ENCODE measurements around the gene MKI67. TPM values are rescaled to one million over a fixed set of nuclear protein-coding genes. Genes with fewer than 3 reads are reported as not detected.
A peak's percentile ranks its signal among the peaks of the same experiment; 100 is the strongest.

The MKI67 gene
- total and polyA plus RNA-seq, 9 of the 15 experiments (the other 6 are each of a cell fraction or from before 2014, with no cell fraction given) = 11.8 to 86.5 (median 36.0) TPM

GRCh38 chr10:128095753-128096469 is 30.3 kb downstream of the MKI67 start:
- Histone ChIP-seq H3K79me2 (ENCODE audit: control insufficient read depth, insufficient read depth, low read length) (no peaks in the 10 kb centered on the region), H3K4me2 (ENCODE audit: insufficient read depth, low read length) (no peak overlapping the region), H4K20me1 (replicated peaks; ENCODE audit: control insufficient read depth, insufficient read depth, low read length) (0 out of 2 replicates have a peak, but pooled peaks cover 4% of the 10 kb centered on the region), H2AFZ (ENCODE audit: low read depth, low read length) (no peak overlapping the region), H3K9ac (ENCODE audit: insufficient read depth in 1 of 2, low read depth in 2 of 2, low read length in 2 of 2) (no peak overlapping the region), H3K27ac (ENCODE audit: extremely low read depth, low read depth, low read length) (no peak overlapping the region), H3K4me1 (replicated peaks in 1 of 2; ENCODE audit: control insufficient read depth in 2 of 2, insufficient read depth in 2 of 2, low read length in 2 of 2) (no peaks in the 10 kb centered on the region; a peak in 1 of 5 replicates), H3K36me3 (ENCODE audit: control insufficient read depth, insufficient read depth, low read length) (peaks cover 40% of the 10 kb centered on the region; the same call in 2 of the 3 replicates), H3K9me3 (replicated peaks; ENCODE audit: control insufficient read depth, insufficient read depth, low read depth, low read length) (no peaks in the 10 kb centered on the region), H3K27me3 (ENCODE audit: control insufficient read depth in 2 of 2, insufficient read depth in 2 of 2, low read length in 2 of 2) (no peaks in the 10 kb centered on the region), H3K4me3 (no peak overlapping the region), H3K9me1 (ENCODE audit: control insufficient read depth, insufficient read depth, low read length) (no peaks in the 10 kb centered on the region)
- intact Hi-C loops (cut with micrococcal nuclease) = no loop called here
- in situ Hi-C loops (cut with MboI) = no loop called here
- DNase-seq (ENCODE audit: extremely low read depth in 1 of 4, low spot score in 3 of 4) = no peak
- FAIRE-seq = no peak
- no peak for ATAC-seq
- POLR2A ChIA-PET = interaction anchor here (1.0 kb wide), 1 partner anchor 8 kb away, joined by 3 read pairs; no protein-coding TSS in a partner anchor
- CTCF ChIA-PET (ENCODE audit: low intra/inter-chr PET ratio) = no interaction called here
- BruUV-seq (replicated peaks) = no TSS peak
- no peak for TF ChIP-seq KLF6 (CRISPR knock-in tag; IDR thresholded peaks at IDR 0.05; ENCODE audit: borderline replicate concordance)
- TF ChIP-seq POLR2AphosphoS2 (IDR thresholded peaks at IDR 0.05; ENCODE audit: low read length) = peak; percentile 17; the same call in 1 of the 2 replicates
- WGBS (ENCODE audit: insufficient coverage, low coverage, missing lambda C conversion rate) = 80% methylated on average over 8 of the region's 11 CpGs

DNA sequence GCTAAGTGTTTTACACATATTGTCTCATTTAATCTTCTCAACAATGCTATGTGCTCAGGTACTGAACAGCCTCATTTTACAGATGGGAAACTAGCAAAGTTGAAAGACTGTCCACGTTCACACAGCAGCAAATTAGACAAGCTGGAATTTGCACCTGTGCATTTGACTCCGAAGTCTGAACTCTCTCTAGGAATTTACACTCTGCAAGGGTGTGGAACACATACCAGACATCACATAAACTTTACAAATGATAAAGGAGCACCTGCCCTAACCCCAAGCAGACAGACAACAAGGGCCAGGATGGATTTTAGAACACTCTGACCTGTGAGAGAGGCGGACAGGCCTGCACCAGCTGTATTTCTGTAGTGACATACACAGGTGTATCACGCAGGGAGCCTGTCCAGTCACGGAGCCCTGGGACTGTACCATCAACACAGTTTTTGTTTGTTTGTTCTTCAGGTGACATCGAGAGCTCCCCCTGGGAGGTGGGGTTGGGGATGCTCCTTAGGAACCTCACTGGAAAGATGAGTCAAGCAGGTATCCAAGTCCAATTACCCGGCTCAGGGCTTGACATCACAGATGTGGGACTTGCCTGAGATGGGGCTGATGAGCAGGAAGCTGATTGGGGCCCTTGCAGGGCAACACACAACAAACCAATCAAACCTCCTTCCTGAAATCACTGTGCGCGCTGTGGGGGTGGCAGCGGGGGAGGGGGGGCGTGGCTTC is 31.0 kb downstream of the MKI67 start:
- H3K4me3 ChIP-seq = no peak overlapping the region
- DNase-seq (ENCODE audit: extremely low read depth in 1 of 4, low spot score in 3 of 4) = peak in 1 of 4 experiments; percentile 28
- intact Hi-C loops (cut with micrococcal nuclease) = no loop called here

More for the DNA sequence above, 31.0 kb downstream of the MKI67 start:
- H2AFZ ChIP-seq (ENCODE audit: low read depth, low read length) = no peak overlapping the region
- H3K9ac ChIP-seq (ENCODE audit: insufficient read depth in 1 of 2, low read depth in 2 of 2, low read length in 2 of 2) = no peak overlapping the region
- H3K4me1 ChIP-seq (replicated peaks in 1 of 2; ENCODE audit: control insufficient read depth in 2 of 2, insufficient read depth in 2 of 2, low read length in 2 of 2) = no peaks in the 10 kb centered on the region; a peak in 1 of 5 replicates
- H3K9me1 ChIP-seq (ENCODE audit: control insufficient read depth, insufficient read depth, low read length) = no peaks in the 10 kb centered on the region
- H3K27me3 ChIP-seq (ENCODE audit: control insufficient read depth in 2 of 2, insufficient read depth in 2 of 2, low read length in 2 of 2) = peaks cover 0 to 4% of the 10 kb centered on the region in 2 experiments; a peak in 1 of 5 replicates
- H3K36me3 ChIP-seq (ENCODE audit: control insufficient read depth, insufficient read depth, low read length) = peaks cover 32% of the 10 kb centered on the region; the same call in 2 of the 3 replicates
- WGBS (ENCODE audit: insufficient coverage, low coverage, missing lambda C conversion rate) = 49% methylated on average over 5 of the region's 11 CpGs
- FAIRE-seq = no peak
- H3K9me3 ChIP-seq (replicated peaks; ENCODE audit: control insufficient read depth, insufficient read depth, low read depth, low read length) = no peaks in the 10 kb centered on the region
- no TSS peak for BruUV-seq (replicated peaks)
- ChIA-PET CTCF (ENCODE audit: low intra/inter-chr PET ratio) (no interaction called here), POLR2A (interaction anchor here (0.7 to 1.0 kb wide), 2 partner anchors 9 to 371 kb away, joined by 3 read pairs; no protein-coding TSS in a partner anchor)
- H3K4me2 ChIP-seq (ENCODE audit: insufficient read depth, low read length) = no peak overlapping the region
- in situ Hi-C loops (cut with MboI) = no loop called here
- 0 out of 2 replicates have a peak, but pooled peaks cover 4% of the 10 kb centered on the region for H4K20me1 ChIP-seq (replicated peaks; ENCODE audit: control insufficient read depth, insufficient read depth, low read length)
- ATAC-seq = peak; percentile 21; the same call in 2 of the 3 replicates
- H3K27ac ChIP-seq (ENCODE audit: extremely low read depth, low read depth, low read length) = no peak overlapping the region
- H3K79me2 ChIP-seq (ENCODE audit: control insufficient read depth, insufficient read depth, low read length) = no peaks in the 10 kb centered on the region
- peak; percentile 45; the same call in 1 of the 2 replicates for TF ChIP-seq POLR2AphosphoS2 (IDR thresholded peaks at IDR 0.05; ENCODE audit: low read length)
- peak; percentile 36; the same call in 1 of the 2 replicates for TF ChIP-seq EGR1 (conservative IDR thresholded peaks at IDR 0.05)
- no peak for TF ChIP-seq BDP1 (IDR thresholded peaks at IDR 0.05; ENCODE audit: insufficient read depth, insufficient read length)
- TF ChIP-seq, protein P1, sequence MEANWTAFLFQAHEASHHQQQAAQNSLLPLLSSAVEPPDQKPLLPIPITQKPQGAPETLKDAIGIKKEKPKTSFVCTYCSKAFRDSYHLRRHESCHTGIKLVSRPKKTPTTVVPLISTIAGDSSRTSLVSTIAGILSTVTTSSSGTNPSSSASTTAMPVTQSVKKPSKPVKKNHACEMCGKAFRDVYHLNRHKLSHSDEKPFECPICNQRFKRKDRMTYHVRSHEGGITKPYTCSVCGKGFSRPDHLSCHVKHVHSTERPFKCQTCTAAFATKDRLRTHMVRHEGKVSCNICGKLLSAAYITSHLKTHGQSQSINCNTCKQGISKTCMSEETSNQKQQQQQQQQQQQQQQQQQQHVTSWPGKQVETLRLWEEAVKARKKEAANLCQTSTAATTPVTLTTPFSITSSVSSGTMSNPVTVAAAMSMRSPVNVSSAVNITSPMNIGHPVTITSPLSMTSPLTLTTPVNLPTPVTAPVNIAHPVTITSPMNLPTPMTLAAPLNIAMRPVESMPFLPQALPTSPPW (CRISPR knock-in tag; IDR thresholded peaks at IDR 0.05) = no peak
- TF ChIP-seq BACH1 (tag; IDR thresholded peaks at IDR 0.05) = no peak
- TF ChIP-seq NFIC (IDR thresholded peaks at IDR 0.05) = peak; percentile 29; the same call in 1 of the 2 replicates
- TF ChIP-seq ZC3H4 (CRISPR knock-in tag; IDR thresholded peaks at IDR 0.05; ENCODE audit: borderline replicate concordance) = no peak
- TF ChIP-seq SMARCA4 (IDR thresholded peaks at IDR 0.05) = no peak

Data from K562 (cell line).